Measurements from ENCODE around the gene SLC66A2.

DNA sequence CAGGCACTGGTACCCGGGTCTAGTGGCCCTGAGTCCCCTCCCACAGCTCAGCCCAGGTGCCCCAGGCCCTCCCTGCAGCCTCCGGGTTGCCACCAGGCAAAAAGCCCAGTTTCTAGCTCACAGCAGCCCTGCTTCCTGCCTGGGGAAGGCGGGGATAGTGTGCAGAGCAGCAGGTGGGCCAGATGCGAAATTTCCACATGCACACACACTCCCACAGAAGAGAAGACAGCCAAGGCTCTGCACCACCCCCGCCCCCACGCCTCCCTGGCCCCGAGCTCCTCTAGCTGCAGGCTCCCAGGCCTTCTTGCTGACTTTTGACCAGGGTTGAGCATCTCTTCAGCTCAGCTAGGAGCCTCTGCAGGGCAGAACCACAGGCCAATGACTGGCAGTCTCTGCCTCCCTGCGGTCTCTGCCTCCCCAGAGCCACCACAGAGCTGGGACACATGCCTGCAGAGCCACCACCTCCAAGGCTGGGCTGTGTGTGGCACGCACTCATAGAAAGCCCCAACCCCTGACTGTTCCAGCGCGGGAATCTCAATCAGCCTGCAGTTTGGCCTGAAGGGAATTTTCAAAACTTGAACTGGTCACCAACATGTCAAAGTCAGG, 7.2 kb downstream of the SLC66A2 start:
- TF ChIP-seq, protein P1, sequence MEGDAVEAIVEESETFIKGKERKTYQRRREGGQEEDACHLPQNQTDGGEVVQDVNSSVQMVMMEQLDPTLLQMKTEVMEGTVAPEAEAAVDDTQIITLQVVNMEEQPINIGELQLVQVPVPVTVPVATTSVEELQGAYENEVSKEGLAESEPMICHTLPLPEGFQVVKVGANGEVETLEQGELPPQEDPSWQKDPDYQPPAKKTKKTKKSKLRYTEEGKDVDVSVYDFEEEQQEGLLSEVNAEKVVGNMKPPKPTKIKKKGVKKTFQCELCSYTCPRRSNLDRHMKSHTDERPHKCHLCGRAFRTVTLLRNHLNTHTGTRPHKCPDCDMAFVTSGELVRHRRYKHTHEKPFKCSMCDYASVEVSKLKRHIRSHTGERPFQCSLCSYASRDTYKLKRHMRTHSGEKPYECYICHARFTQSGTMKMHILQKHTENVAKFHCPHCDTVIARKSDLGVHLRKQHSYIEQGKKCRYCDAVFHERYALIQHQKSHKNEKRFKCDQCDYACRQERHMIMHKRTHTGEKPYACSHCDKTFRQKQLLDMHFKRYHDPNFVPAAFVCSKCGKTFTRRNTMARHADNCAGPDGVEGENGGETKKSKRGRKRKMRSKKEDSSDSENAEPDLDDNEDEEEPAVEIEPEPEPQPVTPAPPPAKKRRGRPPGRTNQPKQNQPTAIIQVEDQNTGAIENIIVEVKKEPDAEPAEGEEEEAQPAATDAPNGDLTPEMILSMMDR (conservative IDR thresholded peaks at IDR 0.05): no peak
- TF ChIP-seq ZFX (IDR thresholded peaks at IDR 0.05): no peak

Measured in C4-2B (cell line).